ENCODE data around the gene PSMD3.

Gene PSMD3

GRCh38 chr17:40018211-40019121, 37.9 kb downstream of the PSMD3 start:
- no peak for TF ChIP-seq CTCF (IDR thresholded peaks at IDR 0.05; ENCODE audit: low read depth, low read length)

GRCh38 chr17:40019140-40019991, 38.8 kb downstream of the PSMD3 start:
- peak; percentile 60 for TF ChIP-seq CTCF (IDR thresholded peaks at IDR 0.05; ENCODE audit: low read depth, low read length)
- peak overlapping the region; percentile 49 for H3K27ac ChIP-seq
- peaks cover 63% of the 10 kb centered on the region for H3K36me3 ChIP-seq
- peak; percentile 46 for DNase-seq
- no peak overlapping the region for H3K4me3 ChIP-seq (ENCODE audit: low read depth, low read length)
- H3K9me3 ChIP-seq (ENCODE audit: severe bottlenecking): no peaks in the 10 kb centered on the region
- no peaks in the 10 kb centered on the region for H3K27me3 ChIP-seq (ENCODE audit: insufficient read depth, low read depth, severe bottlenecking)

More at GRCh38 chr17:40018211-40019121, 37.9 kb downstream of the PSMD3 start:
- no peak overlapping the region for H3K4me3 ChIP-seq (ENCODE audit: low read depth, low read length)
- H3K27ac ChIP-seq: peak overlapping the region; percentile 49
- H3K27me3 ChIP-seq (ENCODE audit: insufficient read depth, low read depth, severe bottlenecking): no peaks in the 10 kb centered on the region
- DNase-seq: peak; percentile 64
- peaks cover 54% of the 10 kb centered on the region for H3K36me3 ChIP-seq
- no peaks in the 10 kb centered on the region for H3K9me3 ChIP-seq (ENCODE audit: severe bottlenecking)

GRCh38 chr17:40020146-40020545, 39.5 kb downstream of the PSMD3 start:
- H3K9me3 ChIP-seq (ENCODE audit: severe bottlenecking): no peaks in the 10 kb centered on the region
- TF ChIP-seq CTCF (IDR thresholded peaks at IDR 0.05; ENCODE audit: low read depth, low read length): no peak
- H3K36me3 ChIP-seq: peaks cover 71% of the 10 kb centered on the region
- no peak overlapping the region for H3K4me3 ChIP-seq (ENCODE audit: low read depth, low read length)
- H3K27me3 ChIP-seq (ENCODE audit: insufficient read depth, low read depth, severe bottlenecking): no peaks in the 10 kb centered on the region
- no peak for DNase-seq
- 0 out of 2 replicates have a peak overlapping the region, but pooled peaks have one; percentile 10 for H3K27ac ChIP-seq

GRCh38 chr17:40021451-40021971, 40.9 kb downstream of the PSMD3 start:
- no peak for TF ChIP-seq CTCF (IDR thresholded peaks at IDR 0.05; ENCODE audit: low read depth, low read length)
- DNase-seq: no peak
- no peaks in the 10 kb centered on the region for H3K27me3 ChIP-seq (ENCODE audit: insufficient read depth, low read depth, severe bottlenecking)
- H3K27ac ChIP-seq: no peak overlapping the region; the same call in 1 of the 2 replicates
- H3K9me3 ChIP-seq (ENCODE audit: severe bottlenecking): no peaks in the 10 kb centered on the region
- no peak overlapping the region for H3K4me3 ChIP-seq (ENCODE audit: low read depth, low read length)
- peaks cover 85% of the 10 kb centered on the region for H3K36me3 ChIP-seq

- no peak for DNase-seq
- no peaks in the 10 kb centered on the region for H3K9me3 ChIP-seq (ENCODE audit: severe bottlenecking)
- H3K4me3 ChIP-seq (ENCODE audit: low read depth, low read length): no peak overlapping the region
- TF ChIP-seq CTCF (IDR thresholded peaks at IDR 0.05; ENCODE audit: low read depth, low read length): no peak
- H3K27me3 ChIP-seq (ENCODE audit: insufficient read depth, low read depth, severe bottlenecking): no peaks in the 10 kb centered on the region
- no peak overlapping the region for H3K27ac ChIP-seq
- peaks cover 95% of the 10 kb centered on the region for H3K36me3 ChIP-seq
Observed at GRCh38 chr17:40022497-40022896, 41.9 kb downstream of the PSMD3 start.
